ENCODE measurements around the gene FADS1. TPM values are rescaled to one million over a fixed set of nuclear protein-coding genes. Genes with fewer than 3 reads are reported as not detected.

The FADS1 gene
- total RNA-seq, 4 donors from 2014 or later: 20.8 to 37.4 (median 32.0) TPM

- H3K27me3 ChIP-seq: no peaks in the 10 kb centered on the region
- ATAC-seq: no peak
- peaks cover 0 to 15% (median 0%) of the 10 kb centered on the region in 3 donors for H3K4me1 ChIP-seq
- peaks cover 0 to 93% of the 10 kb centered on the region in 2 donors for H3K36me3 ChIP-seq
- H3K27ac ChIP-seq: peak overlapping the region in 3 of 4 donors; percentile 10 to 50 (median 48)
- no peak for TF ChIP-seq POLR2A (IDR thresholded peaks at IDR 0.05)
- no peak for TF ChIP-seq CTCF (IDR thresholded peaks at IDR 0.05)
- no peak for TF ChIP-seq POLR2AphosphoS5 (IDR thresholded peaks at IDR 0.05)
- TF ChIP-seq EP300 (IDR thresholded peaks at IDR 0.05): no peak
- H3K4me3 ChIP-seq: no peak overlapping the region
- no peaks in the 10 kb centered on the region for H3K9me3 ChIP-seq
- 77 to 84% methylated on average over 13 to 14 of the region's 24 CpGs for WGBS, 2 donors (ENCODE audit: low coverage in 1 of 2)
Measured at GRCh38 chr11:61851113-61851899, 34.5 kb upstream of the FADS1 start.

- Histone ChIP-seq H3K27ac (peak overlapping the region in 2 of 4 donors; percentile 48 to 50), H3K4me1 (peaks cover 0 to 15% (median 0%) of the 10 kb centered on the region in 3 donors), H3K9me3 (no peaks in the 10 kb centered on the region), H3K4me3 (no peak overlapping the region), H3K27me3 (no peaks in the 10 kb centered on the region), H3K36me3 (peaks cover 0 to 96% of the 10 kb centered on the region in 2 donors)
- WGBS, 2 donors (ENCODE audit: low coverage in 1 of 2): 83% methylated on average over 7 of the region's 7 CpGs; no CpG with 5 or more reads in 1 of the 2 donors
- TF ChIP-seq EP300 (IDR thresholded peaks at IDR 0.05): no peak
- no peak for TF ChIP-seq POLR2AphosphoS5 (IDR thresholded peaks at IDR 0.05)
- TF ChIP-seq POLR2A (IDR thresholded peaks at IDR 0.05): no peak
- TF ChIP-seq CTCF (IDR thresholded peaks at IDR 0.05): no peak
- ATAC-seq: no peak
Measured at GRCh38 chr11:61850687-61851086, 33.9 kb upstream of the FADS1 start.

GRCh38 chr11:61848631-61849030 is 31.8 kb upstream of the FADS1 start:
- Histone ChIP-seq H3K9me3 (no peaks in the 10 kb centered on the region), H3K4me1 (peaks cover 0 to 10% (median 0%) of the 10 kb centered on the region in 3 donors), H3K27me3 (no peaks in the 10 kb centered on the region), H3K27ac (no peak overlapping the region), H3K36me3 (peaks cover 0 to 97% of the 10 kb centered on the region in 2 donors), H3K4me3 (no peak overlapping the region)
- 90 to 94% methylated on average over 6 to 9 of the region's 9 CpGs for whole genome bisulfite sequencing, 2 donors (ENCODE audit: low coverage in 1 of 2)
- no peak for ATAC-seq
- TF ChIP-seq CTCF (IDR thresholded peaks at IDR 0.05) (no peak), POLR2A (IDR thresholded peaks at IDR 0.05) (no peak), EP300 (IDR thresholded peaks at IDR 0.05) (no peak), POLR2AphosphoS5 (IDR thresholded peaks at IDR 0.05) (no peak)

- H3K27ac ChIP-seq: no peak overlapping the region
- H3K4me3 ChIP-seq: no peak overlapping the region
- H3K9me3 ChIP-seq: no peaks in the 10 kb centered on the region
- H3K27me3 ChIP-seq: no peaks in the 10 kb centered on the region
- TF ChIP-seq CTCF (IDR thresholded peaks at IDR 0.05): no peak
- no peak for TF ChIP-seq POLR2AphosphoS5 (IDR thresholded peaks at IDR 0.05)
- 91 to 100% methylated on average over 1 to 11 of the region's 18 CpGs for WGBS, 2 donors (ENCODE audit: low coverage in 1 of 2)
- peaks cover 0 to 8% (median 0%) of the 10 kb centered on the region in 3 donors for H3K4me1 ChIP-seq
- no peak for ATAC-seq
- H3K36me3 ChIP-seq: peaks cover 0 to 97% of the 10 kb centered on the region in 2 donors
Measured at GRCh38 chr11:61847914-61848581, 31.2 kb upstream of the FADS1 start.
